Measurements from ENCODE around the gene NXF3. TPM values are rescaled to one million over a fixed set of nuclear protein-coding genes. Genes with fewer than 3 reads are reported as not detected.
"Not testable (repeated sequence)": the region's sequence is repeated elsewhere in the genome, so short reads cannot be mapped to it uniquely, and the experiment has no call there.

The NXF3 gene
- total RNA-seq, 1 donor from 2014 or later = not detected

DNA sequence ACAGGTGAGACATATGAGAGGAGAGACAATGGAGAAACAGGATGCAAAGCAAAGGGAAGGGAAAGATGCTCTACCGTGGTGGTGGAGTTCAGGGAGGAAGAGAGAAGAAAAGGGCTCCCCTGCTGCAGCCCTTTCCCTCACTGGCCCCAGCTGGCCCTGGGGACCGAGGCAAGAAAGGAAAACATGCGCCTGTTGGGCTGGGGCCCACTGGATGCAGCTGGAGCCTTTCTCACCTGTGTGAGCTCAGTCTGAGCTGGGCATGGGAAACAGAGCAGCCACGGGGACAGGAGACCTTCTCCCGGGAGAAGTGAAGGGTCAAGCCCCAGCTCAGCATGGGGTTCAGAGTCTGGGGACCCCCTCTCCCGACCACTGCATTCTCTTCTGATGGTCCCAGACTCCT lies 11.9 kb downstream of the NXF3 start:
- Mint-ChIP-seq H3K36me3 (ENCODE audit: low read depth) (no peaks in the 10 kb centered on the region), H3K4me1 (ENCODE audit: low read depth) (no peaks in the 10 kb centered on the region), H3K9me3 (no peaks in the 10 kb centered on the region), H3K4me3 (no peak overlapping the region), H3K27me3 (ENCODE audit: insufficient read depth) (no peaks in the 10 kb centered on the region), H3K27ac (no peak overlapping the region)
- no peak for DNase-seq (ENCODE audit: low spot score)
- intact Hi-C loops (cut with micrococcal nuclease) = no loop called here

DNA sequence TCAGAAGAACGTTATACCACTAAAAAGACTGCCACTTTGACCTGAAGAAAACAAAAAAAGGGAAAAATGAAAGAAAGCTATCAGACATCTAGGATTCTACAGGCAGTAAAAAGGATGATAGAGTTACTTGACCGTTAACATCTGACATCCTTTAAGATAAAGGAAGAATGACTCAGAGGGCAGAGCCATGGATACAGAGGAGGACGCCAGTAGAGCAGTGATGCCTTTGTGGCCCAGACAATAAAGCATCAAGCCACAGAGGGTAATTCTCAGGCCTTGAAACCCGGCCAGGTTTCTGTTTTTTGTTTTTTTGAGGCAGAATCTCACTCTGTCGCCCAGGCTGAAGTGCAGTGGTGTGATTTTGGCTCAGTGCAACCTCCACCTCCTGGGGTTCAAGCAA lies 19.5 kb downstream of the NXF3 start:
- no peak for DNase-seq (ENCODE audit: low spot score)
- no peaks in the 10 kb centered on the region for H3K9me3 Mint-ChIP-seq
- H3K36me3 Mint-ChIP-seq (ENCODE audit: low read depth) = no peaks in the 10 kb centered on the region
- peaks cover 2% of the 10 kb centered on the region for H3K27me3 Mint-ChIP-seq (ENCODE audit: insufficient read depth)
- no peaks in the 10 kb centered on the region for H3K4me1 Mint-ChIP-seq (ENCODE audit: low read depth)
- H3K4me3 Mint-ChIP-seq = no peak overlapping the region
- no peak overlapping the region for H3K27ac Mint-ChIP-seq
- intact Hi-C loops (cut with micrococcal nuclease) = no loop called here

DNA sequence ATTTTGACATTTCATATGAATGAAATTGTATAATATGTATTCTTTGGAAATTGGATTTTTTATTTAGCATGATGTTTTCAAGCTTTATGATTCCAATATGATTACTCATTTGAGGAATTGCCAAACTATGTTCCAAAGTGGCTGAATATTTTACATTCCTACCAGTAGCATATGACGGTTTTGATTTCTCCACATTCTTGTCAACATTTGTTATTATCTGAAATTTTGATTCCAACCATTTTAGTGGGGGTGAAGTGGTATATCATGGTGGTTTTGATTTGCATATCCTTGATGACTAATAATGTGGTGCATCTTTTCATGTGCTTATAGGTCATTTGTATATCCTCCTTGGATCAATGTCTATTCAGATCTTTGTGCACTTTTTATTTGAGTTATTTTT lies 26.3 kb downstream of the NXF3 start:
- Mint-ChIP-seq H3K36me3 (ENCODE audit: low read depth) (no peaks in the 10 kb centered on the region), H3K4me1 (ENCODE audit: low read depth) (no peaks in the 10 kb centered on the region), H3K4me3 (no peak overlapping the region), H3K9me3 (no peaks in the 10 kb centered on the region), H3K27ac (no peak overlapping the region), H3K27me3 (ENCODE audit: insufficient read depth) (peaks cover 2% of the 10 kb centered on the region)
- intact Hi-C loops (cut with micrococcal nuclease) = no loop called here
- no peak for DNase-seq (ENCODE audit: low spot score)

DNA sequence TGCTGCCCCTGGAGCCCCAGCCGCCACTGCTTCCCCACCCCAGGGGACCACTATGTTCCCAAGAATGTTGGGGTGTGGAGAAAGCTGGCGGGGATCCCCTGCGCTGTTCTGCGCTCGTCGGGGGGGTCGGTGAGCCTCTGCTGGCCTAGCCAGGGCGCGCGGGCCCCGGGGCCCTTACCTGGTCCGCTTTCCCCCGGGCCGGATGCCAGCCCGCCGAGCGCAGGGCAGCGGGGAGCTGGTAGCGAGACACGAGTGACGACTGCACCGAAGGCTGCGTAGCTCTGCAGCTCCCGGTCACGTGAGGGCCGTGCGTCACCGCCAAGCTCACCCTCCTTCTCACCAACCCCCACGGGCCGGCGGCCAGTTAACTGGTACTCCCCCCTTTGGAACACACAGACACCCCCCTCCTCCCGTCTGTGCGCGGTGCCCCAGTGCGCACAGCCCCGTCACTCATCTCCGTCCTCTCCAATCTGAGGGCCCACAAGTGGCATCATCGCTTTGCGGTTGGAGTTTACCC lies 29.0 kb downstream of the NXF3 start, which contains the start of gene BEX1:
Gene BEX1 (minus strand): TSS at position 254 of the 517 bp plus-strand sequence. CDS start 897 bp downstream, outside the sequence.
- DNase-seq (ENCODE audit: low spot score) = no peak
- Mint-ChIP-seq H3K4me3 (no peak within 1 kb of the TSS), H3K27me3 (ENCODE audit: insufficient read depth) (peaks cover 2% of the 10 kb centered on the region), H3K27ac (no peak within 1 kb of the TSS), H3K36me3 (ENCODE audit: low read depth) (no peaks in the 10 kb centered on the region), H3K9me3 (no peaks in the 10 kb centered on the region), H3K4me1 (ENCODE audit: low read depth) (no peaks in the 10 kb centered on the region)
- intact Hi-C loops (cut with micrococcal nuclease) = no loop called here

DNA sequence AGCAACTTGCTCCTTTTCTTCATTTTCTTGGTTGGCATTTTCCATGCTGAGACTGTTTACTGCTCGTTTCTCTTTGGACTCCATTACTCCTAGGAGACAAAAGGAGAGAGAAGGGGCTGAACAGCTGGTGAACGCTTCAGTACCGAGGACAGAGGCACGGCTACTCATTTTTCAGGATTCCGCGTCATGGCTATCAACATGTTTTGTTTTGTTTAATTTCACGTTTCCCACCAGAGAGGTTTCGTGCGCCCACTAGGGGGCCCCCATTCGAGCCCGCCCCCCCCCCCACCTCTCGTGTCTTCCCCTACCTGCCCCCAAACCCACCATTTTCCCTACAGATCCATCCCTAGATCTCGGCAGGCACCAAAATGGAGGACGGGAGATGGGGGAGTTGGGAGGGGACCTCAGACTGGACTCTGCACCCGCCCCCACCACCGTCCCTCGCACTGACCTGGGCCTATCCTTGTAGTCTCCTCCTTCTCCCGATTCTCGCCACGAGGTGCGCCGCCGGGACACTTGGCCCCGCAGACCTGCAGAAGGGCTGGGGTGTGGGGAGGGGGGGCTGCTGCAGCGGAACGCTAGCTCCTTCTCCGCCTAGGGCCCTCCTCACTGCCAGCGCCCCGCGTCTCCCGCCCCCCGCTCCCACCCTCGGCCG lies 29.6 kb downstream of the NXF3 start:
- peaks cover 2% of the 10 kb centered on the region for H3K27me3 Mint-ChIP-seq (ENCODE audit: insufficient read depth)
- H3K9me3 Mint-ChIP-seq = no peaks in the 10 kb centered on the region
- DNase-seq (ENCODE audit: low spot score) = no peak
- H3K36me3 Mint-ChIP-seq (ENCODE audit: low read depth) = no peaks in the 10 kb centered on the region
- H3K27ac Mint-ChIP-seq = no peak overlapping the region
- H3K4me3 Mint-ChIP-seq = no peak overlapping the region
- no peaks in the 10 kb centered on the region for H3K4me1 Mint-ChIP-seq (ENCODE audit: low read depth)
- intact Hi-C loops (cut with micrococcal nuclease) = no loop called here

DNA sequence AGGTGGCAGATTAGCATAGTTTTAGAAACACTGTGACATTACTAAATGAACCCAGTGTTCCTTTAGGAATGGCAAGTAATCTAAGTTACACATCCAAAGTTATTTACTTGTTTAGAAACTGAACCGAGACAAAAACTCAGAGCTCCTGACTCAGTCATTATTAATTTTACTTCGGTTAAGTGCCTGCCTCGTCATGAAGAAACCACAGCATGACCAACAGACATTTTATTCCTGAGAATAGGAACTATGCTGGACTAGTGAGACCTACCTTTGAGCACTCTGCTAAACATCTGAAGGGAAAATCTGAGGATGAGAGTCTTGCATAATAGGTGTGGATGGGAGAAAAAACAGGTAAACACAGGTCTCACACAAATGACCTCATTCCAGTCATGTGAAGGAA lies 31.5 kb downstream of the NXF3 start:
- intact Hi-C loops (cut with micrococcal nuclease) = no loop called here
- H3K27me3 Mint-ChIP-seq (ENCODE audit: insufficient read depth) = peaks cover 2% of the 10 kb centered on the region
- H3K36me3 Mint-ChIP-seq (ENCODE audit: low read depth) = no peaks in the 10 kb centered on the region
- H3K4me1 Mint-ChIP-seq (ENCODE audit: low read depth) = no peaks in the 10 kb centered on the region
- no peaks in the 10 kb centered on the region for H3K9me3 Mint-ChIP-seq
- H3K27ac Mint-ChIP-seq = no peak overlapping the region
- H3K4me3 Mint-ChIP-seq = no peak overlapping the region
- DNase-seq (ENCODE audit: low spot score) = no peak

DNA sequence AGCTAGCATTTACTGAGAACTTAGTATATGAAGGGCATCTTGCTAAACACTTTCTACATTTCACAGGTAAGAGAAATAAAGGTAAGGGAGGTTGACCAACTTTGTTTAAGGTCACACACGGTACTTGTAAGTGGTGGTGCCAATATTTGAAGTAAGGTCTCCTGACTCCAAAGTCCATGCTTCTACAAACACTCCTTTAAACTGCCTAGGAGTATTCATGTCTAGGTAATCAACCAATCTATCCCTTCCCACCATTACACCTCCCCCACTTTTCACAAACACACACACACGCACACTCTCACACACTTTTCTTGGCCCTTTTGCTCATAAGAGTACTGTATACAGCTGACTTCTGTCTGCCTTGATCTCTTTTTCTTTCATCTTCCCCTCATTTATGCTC lies 36.0 kb downstream of the NXF3 start:
- H3K27me3 Mint-ChIP-seq (ENCODE audit: insufficient read depth) = no peaks in the 10 kb centered on the region
- no peak for DNase-seq (ENCODE audit: low spot score)
- no peak overlapping the region for H3K4me3 Mint-ChIP-seq
- intact Hi-C loops (cut with micrococcal nuclease) = no loop called here
- no peaks in the 10 kb centered on the region for H3K4me1 Mint-ChIP-seq (ENCODE audit: low read depth)
- no peaks in the 10 kb centered on the region for H3K9me3 Mint-ChIP-seq
- H3K36me3 Mint-ChIP-seq (ENCODE audit: low read depth) = no peaks in the 10 kb centered on the region
- H3K27ac Mint-ChIP-seq = no peak overlapping the region

DNA sequence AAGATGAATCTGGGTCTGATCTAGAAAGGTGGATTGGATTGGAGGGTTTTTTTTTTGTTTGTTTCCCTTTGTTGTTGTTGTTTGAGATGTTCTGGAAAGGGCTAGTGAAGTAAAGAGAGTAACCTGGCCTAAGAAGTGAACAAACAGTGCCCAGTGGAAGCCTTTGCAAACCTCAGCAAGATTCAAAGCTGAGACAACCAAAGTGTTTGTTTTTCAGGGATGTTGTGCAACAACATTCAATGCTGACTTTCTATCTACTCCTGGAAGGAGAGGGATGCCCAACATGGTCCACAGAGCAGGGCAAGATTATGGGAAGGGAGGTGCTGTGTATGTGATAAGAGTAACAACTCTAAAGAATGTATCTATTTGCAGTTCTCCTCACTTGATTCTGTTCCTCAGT lies 40.3 kb downstream of the NXF3 start:
- Mint-ChIP-seq H3K9me3 (no peaks in the 10 kb centered on the region), H3K27me3 (ENCODE audit: insufficient read depth) (no peaks in the 10 kb centered on the region), H3K36me3 (ENCODE audit: low read depth) (no peaks in the 10 kb centered on the region), H3K4me1 (ENCODE audit: low read depth) (no peaks in the 10 kb centered on the region), H3K27ac (no peak overlapping the region), H3K4me3 (no peak overlapping the region)
- intact Hi-C loops (cut with micrococcal nuclease) = no loop called here
- DNase-seq (ENCODE audit: low spot score) = no peak

DNA sequence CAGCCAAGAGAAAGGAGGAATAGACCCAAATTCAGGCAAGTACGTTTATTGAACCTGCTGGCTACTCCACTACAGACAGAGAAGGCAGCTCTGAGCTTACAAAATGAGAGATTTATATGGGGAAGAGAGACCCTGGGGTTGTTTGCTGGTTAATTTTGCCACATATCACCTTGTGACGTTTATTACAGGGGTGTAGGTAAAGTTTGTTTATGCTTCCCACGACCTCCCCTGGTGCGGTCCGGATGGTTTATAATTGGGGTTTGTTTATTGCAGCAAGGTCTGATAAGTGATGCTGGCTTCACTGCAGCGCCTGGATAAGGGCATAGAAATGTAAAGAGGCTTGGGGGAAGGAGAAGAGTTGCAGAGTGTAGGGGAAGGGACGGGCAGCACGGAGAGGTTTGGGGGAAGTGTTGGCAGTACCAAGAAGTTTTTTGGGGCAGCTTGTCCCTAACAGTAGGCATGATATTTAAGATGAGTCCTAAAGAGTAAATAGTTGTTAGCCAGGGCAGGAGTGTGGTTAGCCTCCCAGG lies 41.6 kb downstream of the NXF3 start:
- no peaks in the 10 kb centered on the region for H3K9me3 Mint-ChIP-seq
- no peaks in the 10 kb centered on the region for H3K27me3 Mint-ChIP-seq (ENCODE audit: insufficient read depth)
- H3K4me1 Mint-ChIP-seq (ENCODE audit: low read depth) = no peaks in the 10 kb centered on the region
- no peak overlapping the region for H3K27ac Mint-ChIP-seq
- intact Hi-C loops (cut with micrococcal nuclease) = no loop called here
- no peak for DNase-seq (ENCODE audit: low spot score)
- no peaks in the 10 kb centered on the region for H3K36me3 Mint-ChIP-seq (ENCODE audit: low read depth)
- H3K4me3 Mint-ChIP-seq = no peak overlapping the region

DNA sequence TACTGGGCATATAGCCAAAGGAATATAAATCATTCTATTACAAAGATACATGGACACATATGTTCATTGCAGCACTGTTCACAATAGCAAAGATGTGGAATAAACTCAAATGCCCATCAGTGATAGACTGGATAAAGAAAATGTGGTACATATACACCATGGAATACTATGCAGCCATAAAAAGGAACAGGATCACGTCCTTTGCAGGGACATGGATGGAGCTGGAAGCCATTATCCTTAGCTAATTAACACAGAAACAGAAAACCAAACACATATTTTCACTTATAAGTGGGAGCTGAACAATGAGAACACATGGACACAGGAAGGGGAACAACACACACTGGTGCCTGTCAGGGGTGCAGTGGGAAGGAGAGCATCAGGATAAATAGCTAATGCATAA lies 59.6 kb downstream of the NXF3 start:
- H3K36me3 Mint-ChIP-seq (ENCODE audit: low read depth); H3K9me3 Mint-ChIP-seq; H3K4me1 Mint-ChIP-seq (ENCODE audit: low read depth); H3K4me3 Mint-ChIP-seq; intact Hi-C loops (cut with micrococcal nuclease); H3K27ac Mint-ChIP-seq; H3K27me3 Mint-ChIP-seq (ENCODE audit: insufficient read depth); DNase-seq (ENCODE audit: low spot score): not testable (repeated sequence)

Other genes starting within 250 kb of the NXF3 start
- 0.41 and 0.44 TPM in 2 replicates for gene RAB40AL, start 155.9 kb downstream of the NXF3 start, total RNA-seq
- gene BEX1, start 29.0 kb downstream of the NXF3 start, total RNA-seq = not detected in 2 replicates
- gene BEX4, start 122.0 kb upstream of the NXF3 start, total RNA-seq = 5.1 and 5.5 TPM in 2 replicates
- gene TCEAL8, start 162.0 kb upstream of the NXF3 start, total RNA-seq = 20.7 and 21.9 TPM in 2 replicates
- gene TCEAL5, start 183.6 kb upstream of the NXF3 start, total RNA-seq = not detected in 2 replicates
- 3.5 and 3.7 TPM in 2 replicates for gene BEX2, start 217.8 kb upstream of the NXF3 start, total RNA-seq
- gene TCEAL7, start 237.1 kb upstream of the NXF3 start, total RNA-seq = not detected in 2 replicates